GM21447 (cell line): ENCODE data around the gene MTMR3.
"Not testable (repeated sequence)": the region's sequence is repeated elsewhere in the genome, so short reads cannot be mapped to it uniquely, and the experiment has no call there.

Source experiments
- ATAC-seq: cut with Tn5 transposase; IDR thresholded peaks from one replicate; pipeline ENCODE4 v1.9.1; 2021; ENCODE audit not compliant: unreplicated experiment

Gene MTMR3

DNA sequence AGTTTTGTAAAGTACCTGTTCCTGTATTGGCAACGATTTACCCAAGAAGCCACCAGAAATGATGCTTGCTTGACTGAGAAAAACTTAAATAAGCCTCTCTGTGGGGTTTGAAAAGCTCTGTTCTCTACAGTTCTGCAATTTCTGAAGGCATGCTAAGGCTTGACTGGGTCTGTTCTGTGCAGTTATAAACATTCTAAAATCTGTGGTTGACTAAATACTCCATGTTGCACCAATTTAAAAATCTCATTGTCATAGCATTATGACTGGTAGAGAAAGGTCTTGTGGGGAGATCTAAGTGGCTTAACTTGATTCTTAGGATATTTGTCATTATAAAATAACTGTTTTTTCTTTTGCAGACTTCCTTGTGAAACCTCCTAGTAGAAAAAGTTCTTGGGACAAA lies 73.7 kb downstream of the MTMR3 start:
- ATAC-seq = no peak

DNA sequence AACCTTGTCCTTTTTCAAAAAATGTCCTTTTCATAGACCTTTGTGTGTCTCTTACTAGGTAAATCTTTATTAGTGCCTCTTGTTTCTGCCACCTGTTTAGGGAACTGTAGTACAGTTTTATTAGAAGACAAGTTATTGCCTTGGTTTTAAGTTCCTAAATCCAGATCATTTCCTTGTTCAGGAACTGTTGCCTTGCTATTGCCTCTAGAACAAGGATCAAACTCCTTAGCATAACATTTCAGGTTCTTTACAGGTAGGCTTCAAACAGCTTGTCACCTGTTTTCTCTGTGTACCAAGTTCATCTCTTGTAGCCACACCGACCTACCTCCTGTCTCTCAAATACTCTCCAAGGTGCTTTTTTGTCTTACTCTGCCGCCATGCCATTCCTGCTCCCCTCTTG lies 75.2 kb downstream of the MTMR3 start:
- no peak for ATAC-seq

DNA sequence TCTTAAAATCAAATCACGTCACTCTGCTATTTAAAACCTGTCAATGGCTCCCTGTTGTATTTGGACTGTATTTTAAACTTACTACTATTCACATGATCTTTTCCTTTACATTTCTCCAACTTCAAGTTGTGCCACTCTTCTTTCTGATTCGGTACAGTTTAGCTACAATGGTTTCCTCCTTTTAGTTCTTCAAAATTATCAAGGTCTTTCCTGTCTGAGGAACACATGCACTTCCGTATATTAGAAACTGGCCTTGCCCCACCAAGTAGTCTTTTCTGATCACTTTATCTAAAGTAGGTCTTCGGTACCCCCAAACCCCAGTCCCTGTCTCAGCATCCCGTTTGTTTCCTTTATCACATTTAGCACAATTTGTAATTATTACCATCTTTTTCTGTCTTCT lies 81.8 kb downstream of the MTMR3 start:
- no peak for ATAC-seq

DNA sequence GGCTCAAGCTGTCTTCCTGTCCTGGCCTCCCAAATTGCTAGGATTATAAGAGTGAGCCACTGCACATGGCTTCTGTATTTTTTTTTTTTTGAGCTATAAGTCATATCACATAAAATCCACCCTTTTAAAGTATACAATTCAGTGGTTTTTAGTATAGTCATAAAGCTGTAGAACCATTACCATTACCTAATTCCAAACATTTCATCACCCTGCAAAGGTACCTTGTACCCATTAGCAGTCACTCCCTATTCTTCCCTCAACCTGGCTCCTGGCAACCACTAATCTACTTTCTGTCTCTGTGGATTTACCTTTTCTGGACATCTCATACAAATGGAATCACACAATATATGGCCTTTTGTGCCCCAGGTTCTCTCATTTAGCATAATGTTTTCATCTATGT lies 84.5 kb downstream of the MTMR3 start:
- no peak for ATAC-seq

DNA sequence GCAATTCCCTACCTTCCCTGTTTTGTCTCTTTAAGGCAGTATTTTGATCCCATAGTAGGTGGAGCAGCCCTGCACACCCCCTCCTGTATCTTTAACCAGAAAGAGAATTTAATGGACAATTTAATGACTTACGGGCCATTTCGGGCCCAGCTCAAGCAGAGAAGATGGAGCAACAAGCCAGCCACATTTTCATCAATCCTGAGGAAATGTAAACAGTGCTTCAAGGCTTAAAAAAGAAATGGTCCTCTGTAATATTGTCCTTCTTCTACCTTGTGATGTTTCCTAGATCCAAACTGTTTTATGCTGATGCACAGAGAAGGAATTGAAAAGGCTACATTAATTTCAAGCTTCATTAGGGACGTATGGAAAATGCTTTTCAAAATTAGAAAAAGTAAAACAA lies 88.6 kb downstream of the MTMR3 start:
- ATAC-seq = no peak

DNA sequence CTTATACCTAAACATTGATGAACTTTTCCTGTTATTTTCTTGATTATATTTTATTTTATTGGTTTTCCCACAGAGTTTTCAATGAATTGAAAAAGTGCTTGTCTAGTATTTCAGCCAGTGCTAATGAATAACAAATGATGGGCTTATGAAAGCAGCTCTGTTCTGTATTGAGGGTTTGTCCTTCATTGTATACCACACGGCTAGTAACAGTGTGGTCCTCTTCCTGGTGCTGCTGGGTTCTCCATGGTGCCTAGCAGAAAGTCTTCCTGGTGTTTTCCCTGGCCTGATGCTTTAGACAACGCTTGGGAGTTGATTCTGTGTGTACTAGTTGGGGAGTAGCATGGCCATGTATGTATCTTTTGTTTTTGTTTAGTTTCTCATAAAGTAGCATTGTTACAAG lies 89.1 kb downstream of the MTMR3 start:
- no peak for ATAC-seq

DNA sequence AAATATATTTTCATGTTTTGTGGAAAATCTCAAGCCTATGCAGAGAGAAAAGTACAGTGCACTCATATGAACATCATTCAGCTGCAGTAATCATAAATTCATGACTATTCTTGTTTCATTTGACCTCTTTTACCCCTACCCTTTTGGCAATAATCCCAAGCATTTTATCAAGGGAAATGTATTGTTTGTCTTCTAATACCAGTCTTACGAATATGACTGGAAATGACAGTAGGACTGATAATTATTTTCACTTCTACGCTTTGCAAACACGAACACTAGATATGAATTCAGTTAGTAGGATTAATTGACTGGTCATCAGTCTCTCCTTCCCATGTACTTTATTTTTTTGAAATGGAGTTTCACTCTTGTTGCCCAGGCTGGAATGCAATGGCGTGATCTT lies 90.3 kb downstream of the MTMR3 start:
- no peak for ATAC-seq

DNA sequence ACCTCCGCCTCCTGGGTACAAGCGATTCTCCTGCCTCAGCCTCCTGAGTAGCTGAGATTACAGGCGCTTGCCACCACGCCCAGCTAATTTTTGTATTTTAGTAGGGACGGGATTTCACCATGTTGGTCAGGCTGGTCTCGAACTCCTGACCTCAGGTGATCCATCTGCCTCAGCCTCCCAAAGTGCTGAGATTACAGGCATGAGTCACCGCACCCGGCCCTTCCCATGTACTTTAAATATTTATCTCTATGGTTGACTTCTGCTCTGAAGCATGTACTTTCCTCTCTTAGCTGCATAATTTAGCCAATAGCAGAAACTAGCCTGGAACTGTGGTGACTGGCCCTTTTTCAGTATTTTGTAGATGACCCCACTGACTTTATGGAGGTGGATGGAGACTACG lies 90.7 kb downstream of the MTMR3 start:
- ATAC-seq = not testable (repeated sequence)

DNA sequence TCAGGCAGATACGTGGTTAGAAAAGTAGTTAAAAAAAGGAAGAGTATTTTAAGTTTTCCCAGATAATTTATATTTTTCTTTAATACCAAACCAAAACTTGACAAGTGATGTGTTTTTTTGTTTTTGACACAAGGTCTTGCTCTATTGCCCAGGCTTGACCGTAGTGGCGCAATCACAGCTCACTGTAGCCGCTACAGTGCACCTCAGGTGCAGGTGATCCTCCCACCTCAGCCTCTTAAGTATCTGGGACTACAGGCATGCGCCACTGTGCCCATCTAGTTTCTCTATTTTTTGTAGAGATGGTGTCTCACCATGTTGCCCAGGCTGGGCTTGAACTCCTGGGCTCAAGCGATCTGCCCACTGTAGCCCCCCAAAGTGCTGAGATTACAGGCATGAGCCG lies 92.5 kb downstream of the MTMR3 start:
- ATAC-seq = no peak

DNA sequence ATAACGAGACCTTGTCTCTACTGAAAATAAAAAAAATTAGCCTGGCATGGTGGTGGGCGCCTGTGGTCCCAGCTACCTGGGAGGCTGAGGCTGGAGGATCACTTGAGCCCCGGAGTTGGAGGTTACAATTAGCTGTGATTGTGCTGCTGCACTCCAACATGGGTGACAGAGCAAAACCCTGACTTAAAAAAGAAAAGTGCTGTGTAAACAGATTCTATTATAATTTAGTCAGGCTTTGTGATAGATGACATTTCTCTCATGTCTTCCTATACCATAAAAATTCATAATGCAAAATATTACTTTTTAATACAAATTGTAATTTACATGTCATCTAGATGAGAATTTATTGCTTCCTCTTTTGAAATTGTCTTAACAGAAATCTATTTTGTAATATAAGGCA lies 94.1 kb downstream of the MTMR3 start:
- no peak for ATAC-seq

DNA sequence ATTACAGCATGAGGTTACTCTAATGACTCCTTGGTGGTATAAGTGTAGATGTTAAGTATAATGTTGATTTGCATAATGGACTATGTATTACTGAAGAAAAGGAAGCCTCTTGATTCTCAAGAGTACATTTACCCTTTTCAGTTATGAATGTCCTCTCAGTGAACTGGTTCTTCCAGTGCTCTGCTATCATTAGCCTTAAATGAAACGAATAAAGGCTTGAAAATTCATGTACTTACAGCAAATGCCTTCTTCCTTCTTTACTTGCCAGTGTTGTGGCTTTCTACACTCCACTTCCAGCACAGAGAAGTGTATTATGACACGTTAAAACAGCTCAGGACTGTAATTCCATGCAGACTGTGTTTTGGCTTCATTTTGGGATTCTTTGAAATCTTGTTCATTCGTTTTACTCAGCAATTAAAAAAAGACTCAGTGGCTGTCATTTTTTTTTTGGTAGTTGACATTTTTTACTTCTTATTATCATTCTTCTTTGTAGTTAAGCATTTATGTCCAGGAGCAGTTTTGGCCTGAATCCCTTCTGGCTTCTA lies 96.9 kb downstream of the MTMR3 start:
- ATAC-seq = peak; percentile 94

DNA sequence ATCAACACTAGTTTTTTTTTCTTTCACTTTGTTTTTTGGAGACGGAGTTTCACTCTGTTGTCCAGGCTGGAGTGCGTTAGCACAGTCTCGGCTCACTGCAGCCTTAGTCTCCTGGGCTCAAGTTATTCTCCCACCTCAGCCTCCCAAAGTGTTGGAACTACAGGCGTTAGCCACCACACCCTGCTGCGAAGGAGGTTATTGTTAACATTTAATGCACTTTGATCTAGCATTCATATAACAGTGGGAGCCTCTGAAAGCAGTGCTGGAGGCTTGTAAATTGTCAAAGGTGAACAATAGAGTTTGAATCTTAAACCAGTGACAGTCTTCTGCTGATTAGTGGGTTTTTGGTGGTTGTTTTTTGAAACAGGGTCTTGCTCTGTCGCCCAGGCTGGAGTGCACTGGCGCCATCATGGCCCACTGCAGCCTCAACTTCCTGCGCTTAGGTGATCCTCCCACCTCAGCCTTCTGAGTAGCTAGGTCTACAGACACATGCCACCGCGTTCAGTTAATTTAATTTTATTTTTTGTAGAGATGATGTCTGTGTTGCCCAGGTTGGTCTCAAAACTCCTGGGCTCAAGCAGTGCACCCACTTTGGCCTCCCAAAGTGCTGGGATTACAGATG lies 100.4 kb downstream of the MTMR3 start:
- ATAC-seq = no peak

DNA sequence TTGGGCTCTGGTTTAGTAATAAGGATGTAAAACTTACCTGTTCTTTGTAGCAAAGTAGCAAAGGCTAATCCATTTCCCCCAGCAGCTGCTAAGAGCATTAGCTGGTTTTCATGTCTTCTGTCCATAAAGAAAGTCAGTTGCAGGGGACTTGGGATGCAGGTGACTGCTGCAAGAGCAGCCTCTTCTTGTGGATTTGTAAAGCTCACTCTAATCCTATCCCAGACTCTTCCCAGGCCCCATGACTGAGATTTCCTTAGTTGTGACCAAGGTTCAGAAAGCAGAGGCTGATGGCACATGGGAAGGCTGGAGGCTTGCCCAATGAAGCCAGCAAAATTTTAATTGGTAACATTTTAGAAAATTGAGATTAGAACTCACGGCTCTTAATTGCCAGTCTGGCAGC lies 102.9 kb downstream of the MTMR3 start:
- ATAC-seq = no peak

DNA sequence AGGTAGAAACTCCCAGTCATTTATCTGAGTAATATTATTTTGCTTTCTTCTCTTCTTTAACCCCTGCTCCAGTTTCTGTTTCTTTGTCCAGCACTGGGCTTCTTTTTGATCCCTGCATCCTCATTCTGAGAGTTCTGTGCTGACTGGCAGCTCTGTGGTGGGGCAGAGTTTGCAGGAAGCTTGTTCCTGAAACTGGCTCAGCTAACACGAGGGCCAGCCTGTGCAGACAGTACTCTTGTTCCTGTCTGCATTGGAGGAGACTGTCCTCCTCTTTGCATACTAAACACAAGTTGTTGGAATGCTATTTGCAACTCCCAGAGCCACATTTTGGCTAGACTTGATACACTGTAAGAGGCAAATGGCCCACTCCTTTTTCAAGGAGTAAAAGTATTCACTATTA lies 104.2 kb downstream of the MTMR3 start:
- ATAC-seq = no peak

DNA sequence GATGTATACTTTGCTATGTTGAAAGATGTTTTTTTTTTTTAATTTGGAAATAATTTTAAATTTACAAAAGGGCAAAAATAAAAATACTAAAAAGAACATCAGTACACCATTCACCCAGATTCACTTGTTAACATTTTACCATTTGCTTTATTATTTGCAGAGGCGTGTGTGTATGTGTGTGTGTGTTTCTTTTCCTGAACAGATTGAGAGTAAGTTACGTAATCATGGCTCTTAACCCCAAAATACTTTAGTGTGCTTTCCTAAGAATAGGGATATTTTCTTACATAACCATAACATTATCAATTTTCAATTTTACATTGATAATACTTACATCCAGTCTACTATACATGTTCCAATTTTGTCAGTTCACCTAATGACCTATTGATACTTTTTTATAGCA lies 105.7 kb downstream of the MTMR3 start:
- ATAC-seq = no peak

DNA sequence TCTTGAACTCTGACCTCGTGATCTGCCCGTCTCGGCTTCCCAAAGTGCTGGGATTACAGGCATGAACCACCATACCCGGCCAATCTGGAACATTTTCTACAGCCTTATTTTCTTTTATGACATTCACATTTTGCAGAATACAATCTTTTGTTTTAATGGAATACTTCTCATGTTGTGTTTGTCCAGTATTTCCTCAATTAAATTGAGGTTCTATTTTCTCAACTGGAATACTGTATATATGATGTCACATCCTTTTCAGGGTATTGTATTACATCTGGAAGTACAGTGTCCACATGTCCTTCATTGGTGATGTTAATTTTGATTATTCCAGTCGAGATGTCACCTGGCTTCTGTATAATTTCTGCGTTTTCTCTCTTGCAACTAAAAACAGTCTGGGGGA lies 106.5 kb downstream of the MTMR3 start:
- no peak for ATAC-seq

DNA sequence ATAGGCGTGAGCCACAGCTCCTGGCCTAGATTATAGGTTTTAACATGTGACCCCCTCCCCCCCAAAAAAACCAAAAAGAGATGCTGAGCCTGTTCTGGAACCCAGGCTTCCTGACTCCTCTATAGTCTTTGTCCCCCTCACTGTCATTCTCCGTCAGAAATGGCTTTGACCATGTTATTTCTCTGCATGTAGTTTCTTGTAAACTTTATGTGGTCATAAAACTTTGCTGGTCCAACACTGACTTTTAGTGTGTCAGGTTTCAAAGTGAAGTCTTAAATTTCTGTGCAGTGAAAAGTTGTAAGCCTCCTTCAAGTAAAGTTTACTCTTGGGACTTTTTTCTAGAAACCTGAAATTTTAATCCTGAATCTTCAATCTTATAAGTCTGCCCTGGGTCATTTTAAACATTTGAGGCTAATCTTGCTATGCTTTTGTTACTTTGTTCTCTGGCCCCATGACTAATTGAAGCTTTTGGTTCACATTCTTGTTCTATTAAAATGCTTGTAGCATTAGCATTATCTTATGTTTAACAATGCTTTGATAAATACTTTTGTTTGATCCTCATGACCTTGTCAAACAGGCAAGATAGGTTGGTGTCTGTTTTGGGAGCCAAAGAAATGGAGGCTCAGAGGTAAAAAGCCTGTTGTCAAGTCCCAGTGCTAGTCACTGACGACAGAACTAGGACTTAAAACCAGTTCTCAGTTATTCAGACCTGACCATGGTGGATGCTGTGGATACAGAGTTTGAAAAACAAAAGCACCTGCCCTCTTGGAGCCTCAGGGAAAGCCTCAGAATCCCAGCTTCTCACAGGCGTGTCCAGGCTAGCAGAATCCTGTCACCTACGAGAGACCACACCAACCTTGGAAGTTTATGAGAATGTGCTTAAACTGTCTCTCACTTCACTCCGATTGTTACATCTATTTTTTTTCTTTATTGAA lies 109.6 kb downstream of the MTMR3 start:
- no peak for ATAC-seq

DNA sequence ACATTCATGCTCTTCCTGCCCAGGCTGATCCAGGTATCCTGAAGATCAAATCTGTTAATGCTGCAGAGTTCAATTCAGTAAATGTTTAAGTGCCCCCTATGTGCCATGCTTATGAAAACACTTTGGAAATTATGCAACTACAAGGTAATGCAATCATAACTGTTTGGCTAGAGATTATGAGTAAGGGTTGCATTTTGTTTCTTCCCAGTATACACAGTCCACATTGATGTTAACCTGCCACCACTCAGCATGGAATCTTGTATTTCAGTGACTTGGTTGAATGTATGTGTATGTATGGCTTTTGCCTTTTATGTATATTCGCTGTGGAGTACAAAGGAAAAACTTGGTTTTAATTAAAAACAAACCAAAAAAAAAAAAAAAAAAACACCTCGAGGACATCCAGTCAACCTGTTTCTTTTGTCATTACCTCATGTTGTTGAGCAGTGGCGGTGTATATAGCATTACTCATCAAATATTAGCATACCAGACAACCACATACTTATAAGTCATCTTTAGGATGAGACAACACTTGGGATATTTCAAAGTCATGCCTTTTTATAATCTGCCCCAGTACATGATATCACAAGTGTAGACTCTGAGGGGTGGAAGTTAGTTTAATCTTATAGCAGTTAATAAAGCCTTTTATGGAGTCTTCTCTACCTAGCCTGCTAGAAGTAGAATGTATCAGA lies 111.2 kb downstream of the MTMR3 start:
- no peak for ATAC-seq

DNA sequence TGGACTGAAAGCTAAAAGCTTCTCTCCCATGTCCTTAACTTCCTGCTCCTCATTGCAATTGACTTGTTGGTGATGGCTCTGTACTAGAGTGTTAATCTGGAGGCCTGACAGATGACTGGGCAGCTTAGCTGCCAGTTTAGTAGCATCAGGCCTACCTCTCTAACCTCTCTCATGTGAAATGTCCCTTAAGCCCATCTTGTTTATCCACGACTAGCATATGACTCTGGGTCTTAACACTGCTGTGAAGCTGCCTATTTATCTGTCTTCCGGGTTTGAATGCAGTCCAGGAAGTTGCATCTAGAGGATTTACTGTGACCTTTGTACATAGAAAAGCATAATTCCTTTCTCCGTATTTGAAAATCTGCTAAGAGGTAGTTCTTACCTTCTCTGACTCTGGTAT lies 112.0 kb downstream of the MTMR3 start:
- ATAC-seq = no peak

DNA sequence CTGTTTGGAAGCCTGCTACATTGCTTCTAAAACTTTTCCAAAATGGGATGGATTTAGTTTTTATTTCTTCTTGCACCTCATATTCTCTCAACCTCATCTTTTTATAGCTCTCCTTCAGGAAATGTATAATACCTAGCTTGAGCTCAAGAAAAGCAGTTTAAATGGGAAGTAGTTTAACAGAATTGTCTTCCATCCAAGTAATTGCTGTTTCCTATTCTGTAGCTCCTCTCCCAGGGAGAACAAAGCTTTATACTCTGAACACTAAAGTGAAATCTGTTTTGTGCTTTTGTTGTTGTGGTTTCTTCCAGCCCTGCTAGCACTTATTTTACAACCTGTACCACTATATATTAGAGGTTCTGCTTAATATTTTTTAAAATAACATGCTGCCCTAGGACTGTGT lies 114.1 kb downstream of the MTMR3 start:
- ATAC-seq = no peak

DNA sequence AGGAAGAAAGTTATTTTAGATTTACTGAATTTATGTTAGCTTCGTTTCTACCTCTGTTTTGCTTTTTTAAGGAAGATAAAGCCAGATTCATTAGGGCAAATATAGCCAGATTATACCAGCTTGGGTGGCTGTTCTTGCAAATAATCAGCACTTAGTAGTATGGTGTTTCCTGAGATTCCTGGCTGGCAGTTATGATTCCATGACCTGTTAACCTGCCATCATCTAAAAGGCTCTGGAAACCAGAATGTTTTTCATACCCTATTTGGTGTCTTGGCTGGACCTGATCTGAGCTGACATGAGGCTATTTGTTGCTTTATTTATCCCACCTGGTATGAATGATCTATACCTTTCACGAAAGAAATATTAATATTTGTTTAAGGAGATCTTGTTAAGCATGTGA lies 114.5 kb downstream of the MTMR3 start:
- no peak for ATAC-seq
